HT1080 (cell line): ENCODE data around the gene ARHGDIA. TPM values are rescaled to one million over a fixed set of nuclear protein-coding genes. Genes with fewer than 3 reads are reported as not detected.

ENCODE experiments used
- DNase-seq: peaks from one replicate; pipeline ENCODE4 v3.0.0-alpha.2; 2015; ENCODE audit warnings: low read depth
- total RNA-seq: library from RNA; depleted of rRNA; stranded (reverse); fragments of >200 nt; shearing (Covaris generic); gene quantifications from 2 replicates; pipeline ENCODE4 v1.2.3, GENCODE V29; 2014; rRNA removed

Gene ARHGDIA
- total RNA-seq, 1 experiment from 2014 or later: 315 TPM

GRCh38 chr17:81828656-81829055, 42.5 kb downstream of the ARHGDIA start:
- no peak for DNase-seq

DNA sequence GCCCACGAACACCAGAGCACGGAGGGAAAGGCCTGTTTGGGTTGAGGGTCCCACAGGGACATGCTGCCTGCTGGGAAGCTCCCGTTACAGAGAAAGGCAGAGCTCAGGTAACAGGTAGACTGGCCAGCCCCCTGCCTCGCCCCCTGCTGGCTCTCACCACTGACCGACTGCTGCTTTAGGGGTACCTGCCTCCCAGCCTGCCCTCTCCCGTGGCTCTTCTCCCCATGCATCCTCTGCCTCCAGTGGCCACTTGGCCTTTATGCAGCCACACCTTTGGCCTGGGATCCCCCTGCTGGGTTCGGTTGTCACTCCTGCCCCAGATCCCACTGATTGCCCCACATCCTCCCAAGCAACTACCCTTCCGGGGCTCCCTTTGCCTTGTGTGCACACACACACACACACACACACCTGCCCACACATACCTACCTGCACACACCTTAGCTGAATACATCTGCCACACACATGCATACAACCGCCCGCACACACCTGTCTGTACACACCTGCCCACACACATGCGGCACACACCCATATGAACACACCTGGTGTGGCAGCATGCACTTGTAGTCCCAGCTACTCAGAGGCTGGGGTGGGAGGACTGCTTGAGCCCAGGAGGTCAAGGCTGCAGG, 45.2 kb downstream of the ARHGDIA start:
- DNase-seq: no peak

GRCh38 chr17:81824595-81824994, 46.5 kb downstream of the ARHGDIA start:
- DNase-seq: no peak

DNA sequence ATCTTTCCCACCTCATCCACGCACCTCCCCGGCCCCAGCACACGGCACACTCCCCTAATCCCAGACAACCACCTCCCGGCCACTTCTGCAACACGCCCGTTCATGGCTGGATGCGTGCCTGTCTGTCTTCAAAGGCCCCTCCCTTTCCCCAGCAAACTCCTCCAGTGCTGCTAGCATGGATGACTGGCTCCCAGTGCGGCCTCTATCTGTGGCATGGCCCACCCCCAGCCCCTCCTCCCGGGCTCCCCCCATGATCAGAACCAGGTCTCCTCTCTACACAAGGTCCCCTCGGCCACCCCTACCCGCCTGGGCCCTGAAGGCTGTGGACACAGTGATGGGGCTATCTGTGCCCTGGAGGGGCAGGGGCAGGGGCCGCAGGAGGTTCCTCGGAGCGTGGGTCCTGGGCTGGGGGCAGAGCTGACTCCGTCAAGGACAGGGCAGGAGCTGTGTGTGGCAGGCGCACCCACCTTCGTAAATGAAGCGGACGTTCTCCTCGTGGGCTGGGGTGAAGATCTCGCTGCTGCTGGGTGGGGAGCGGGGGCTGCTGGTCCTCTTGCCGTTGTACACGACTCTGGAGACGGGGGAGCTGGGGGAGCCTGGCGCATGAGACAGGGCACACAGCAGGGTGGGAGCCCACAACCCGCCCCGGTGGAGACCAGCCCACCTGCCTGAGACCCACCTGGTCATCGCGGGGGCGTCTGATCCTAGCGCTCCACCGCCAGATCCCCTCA, 47.2 kb downstream of the ARHGDIA start:
- DNase-seq: no peak

DNA sequence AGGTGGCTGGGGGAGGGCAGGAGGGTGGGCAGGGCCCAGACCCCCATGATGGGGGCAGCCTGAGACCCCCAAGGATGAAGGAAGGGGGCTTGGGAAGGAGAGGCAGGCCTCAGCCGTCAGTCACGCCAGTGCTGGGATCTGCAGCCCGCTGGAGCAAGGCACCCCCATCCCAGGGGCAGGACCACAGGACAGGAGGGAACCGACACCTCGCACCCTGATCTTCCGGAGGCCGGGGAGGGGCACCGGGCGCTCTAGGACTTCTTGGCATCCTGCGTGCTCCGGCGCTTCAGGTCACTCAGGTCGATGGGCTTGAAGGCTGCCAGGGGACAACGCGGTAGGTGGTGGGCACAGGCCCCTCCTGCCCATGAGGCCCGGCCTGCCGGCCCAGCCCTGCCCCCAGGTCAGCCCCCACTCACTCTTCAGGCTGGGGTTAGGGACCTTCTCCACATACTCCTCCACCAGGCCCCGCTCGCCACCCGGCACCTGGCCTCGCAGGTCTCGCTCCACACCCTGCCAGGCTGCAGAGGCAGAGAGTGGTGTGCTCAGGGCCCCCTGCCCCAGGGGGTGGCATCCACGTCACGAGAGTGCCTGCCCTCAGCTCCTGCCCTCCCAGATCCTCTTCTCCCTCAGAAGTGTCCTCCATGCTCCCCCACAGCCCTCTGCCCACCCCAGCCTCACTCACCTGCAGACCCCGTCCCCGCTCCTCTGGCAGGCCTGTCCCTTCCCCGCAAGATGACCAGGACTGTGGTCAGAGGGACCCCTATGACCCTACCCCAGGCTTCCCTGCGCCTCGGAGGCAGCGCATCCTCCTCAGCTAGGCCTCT, 47.9 kb downstream of the ARHGDIA start:
- DNase-seq: no peak

GRCh38 chr17:81822312-81822637, 48.9 kb downstream of the ARHGDIA start:
- no peak for DNase-seq

DNA sequence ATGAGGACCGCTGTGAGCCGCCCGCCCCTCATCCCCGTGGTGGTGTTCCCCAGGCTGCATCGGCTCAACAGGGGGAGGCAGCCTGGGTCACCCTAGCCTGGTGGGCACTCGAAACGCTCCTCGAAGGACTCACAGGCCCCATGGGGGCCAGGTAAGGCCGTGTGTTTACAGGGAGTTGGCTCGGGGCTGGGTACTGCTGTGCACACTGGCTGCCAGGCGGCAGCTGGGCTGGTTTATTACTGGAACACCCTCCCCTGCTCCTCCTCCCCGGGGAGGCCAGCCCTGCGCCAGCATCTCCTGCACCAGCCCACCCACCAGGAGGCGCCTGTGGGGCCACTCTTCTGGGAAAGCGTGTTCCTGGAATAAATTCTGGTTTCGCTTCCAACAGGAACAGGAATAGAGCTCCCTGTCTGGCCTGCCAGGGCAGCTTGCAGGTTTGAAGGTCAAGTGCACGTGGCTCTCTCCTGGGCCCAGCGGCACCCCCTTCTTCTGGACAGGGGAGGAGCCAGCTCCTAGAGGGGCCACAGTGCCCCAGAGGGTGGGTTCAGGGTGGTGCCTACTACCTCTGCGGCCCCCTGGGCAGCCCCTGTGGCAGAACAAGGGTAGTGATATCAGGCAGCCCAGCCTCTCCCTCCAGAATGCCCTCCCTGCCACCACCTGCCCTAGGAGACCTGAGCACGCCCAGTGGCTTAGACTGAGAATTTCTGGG, 49.4 kb downstream of the ARHGDIA start:
- DNase-seq: peak; percentile 56

DNA sequence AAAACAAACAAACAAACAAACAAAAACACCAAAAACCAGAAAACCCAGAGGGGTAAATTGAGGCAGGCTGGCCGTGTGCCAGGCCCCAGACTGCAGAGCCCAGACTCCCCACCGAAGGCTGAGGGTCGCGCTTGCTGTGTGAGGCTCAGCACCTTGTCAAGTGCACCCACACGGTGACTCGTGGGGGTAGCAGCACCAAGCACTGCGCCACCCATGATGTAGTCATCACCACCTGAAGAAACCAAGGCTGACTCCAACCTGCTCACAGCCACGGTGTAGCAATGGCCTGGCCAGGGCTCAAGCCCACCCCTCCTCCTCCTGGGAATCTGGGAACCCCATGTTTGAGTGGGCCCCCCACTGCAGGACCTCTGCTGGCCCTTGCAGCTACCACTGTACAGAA, 50.0 kb downstream of the ARHGDIA start:
- no peak for DNase-seq

DNA sequence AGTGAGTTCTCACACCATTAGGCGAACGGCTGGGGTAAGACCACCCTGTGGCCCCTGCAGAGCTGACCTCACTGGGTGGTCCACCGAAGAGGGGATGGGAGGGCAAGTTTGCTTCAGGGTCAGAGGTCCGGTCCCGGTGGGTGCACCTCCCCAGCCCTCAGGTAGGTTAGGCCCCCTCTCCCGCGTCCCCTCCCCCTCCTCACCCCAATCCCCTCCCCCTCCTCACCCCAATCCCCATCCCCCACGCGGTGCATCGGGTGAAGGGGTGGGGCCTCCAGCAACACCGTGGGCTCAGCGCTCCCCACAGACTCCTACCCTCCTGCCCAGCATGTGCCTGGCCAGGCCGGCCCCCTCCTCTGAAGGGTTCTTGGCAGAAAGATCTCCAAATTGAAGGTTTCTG, 51.4 kb downstream of the ARHGDIA start:
- DNase-seq: no peak

DNA sequence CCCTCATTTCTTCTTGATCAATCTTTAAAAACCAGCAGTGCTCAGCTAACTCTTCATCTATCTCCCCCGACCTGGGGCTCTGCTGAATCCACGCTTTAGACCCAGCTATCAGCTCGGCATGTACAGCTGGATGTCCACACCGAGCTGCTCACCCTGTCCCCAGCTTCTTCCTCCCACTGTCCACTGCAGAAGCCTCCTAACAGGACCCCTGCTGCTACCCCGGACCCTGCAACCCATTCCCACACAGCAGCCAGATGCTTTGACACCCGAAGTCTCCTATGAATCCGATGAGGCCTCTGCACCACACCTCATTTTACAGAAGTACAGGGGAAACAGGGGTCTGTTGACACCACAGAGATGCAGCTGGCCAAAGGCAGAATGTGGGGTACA, 53.4 kb downstream of the ARHGDIA start:
- DNase-seq: no peak

Other genes with a start within 250 kb of the ARHGDIA start
- gene NPLOC4, start 234.2 kb downstream of the ARHGDIA start, total RNA-seq: 65.3 and 83.9 TPM in 2 replicates
- gene TSPAN10, start 234.1 kb downstream of the ARHGDIA start, total RNA-seq: 1.4 and 2.2 TPM in 2 replicates
- gene PDE6G, start 214.8 kb downstream of the ARHGDIA start, total RNA-seq: 0.10 and 0.35 TPM in 2 replicates
- 63.5 and 66.8 TPM in 2 replicates for gene OXLD1, start 204.7 kb downstream of the ARHGDIA start, total RNA-seq
- gene CCDC137, start 204.6 kb downstream of the ARHGDIA start, total RNA-seq: 47.3 and 60.3 TPM in 2 replicates
- gene ARL16, start 187.5 kb downstream of the ARHGDIA start, total RNA-seq: 47.9 and 59.7 TPM in 2 replicates
- 165 and 172 TPM in 2 replicates for gene HGS, start 187.3 kb downstream of the ARHGDIA start, total RNA-seq
- gene MRPL12, start 168.0 kb downstream of the ARHGDIA start, total RNA-seq: 51.9 and 57.7 TPM in 2 replicates
- gene SLC25A10, start 159.1 kb downstream of the ARHGDIA start, total RNA-seq: 96.9 and 106 TPM in 2 replicates
- gene GCGR, start 67.2 kb downstream of the ARHGDIA start, total RNA-seq: not detected in 2 replicates
- 81.9 and 87.0 TPM in 2 replicates for gene MCRIP1, start 38.0 kb downstream of the ARHGDIA start, total RNA-seq
- 0.47 TPM in 1 of 2 replicates, not detected in the other for gene PPP1R27, start 36.3 kb downstream of the ARHGDIA start, total RNA-seq
- gene P4HB, start 10.8 kb downstream of the ARHGDIA start, total RNA-seq: 784 and 825 TPM in 2 replicates
- gene ALYREF, start 20.2 kb upstream of the ARHGDIA start, total RNA-seq: 311 and 338 TPM in 2 replicates
- gene ANAPC11, start 20.4 kb upstream of the ARHGDIA start, total RNA-seq: 100 and 133 TPM in 2 replicates
- 0.13 and 0.34 TPM in 2 replicates for gene NPB, start 30.9 kb upstream of the ARHGDIA start, total RNA-seq
- gene PCYT2, start 40.1 kb upstream of the ARHGDIA start, total RNA-seq: 27.6 and 34.8 TPM in 2 replicates
- gene SIRT7, start 46.8 kb upstream of the ARHGDIA start, total RNA-seq: 19.4 and 20.2 TPM in 2 replicates
- gene MAFG, start 56.4 kb upstream of the ARHGDIA start, total RNA-seq: 19.2 and 21.1 TPM in 2 replicates
- gene PYCR1, start 66.0 kb upstream of the ARHGDIA start, total RNA-seq: 58.8 and 67.1 TPM in 2 replicates
- gene MYADML2, start 75.9 kb upstream of the ARHGDIA start, total RNA-seq: not detected in 2 replicates
- gene NOTUM, start 89.8 kb upstream of the ARHGDIA start, total RNA-seq: not detected in 2 replicates
- gene ASPSCR1, start 106.3 kb upstream of the ARHGDIA start, total RNA-seq: 41.2 and 49.3 TPM in 2 replicates
- 97.0 and 172 TPM in 2 replicates for gene CENPX, start 151.5 kb upstream of the ARHGDIA start, total RNA-seq
- 16.1 and 17.2 TPM in 2 replicates for gene LRRC45, start 152.0 kb upstream of the ARHGDIA start, total RNA-seq
- gene RAC3, start 160.3 kb upstream of the ARHGDIA start, total RNA-seq: 41.7 and 46.9 TPM in 2 replicates
- 75.1 and 83.5 TPM in 2 replicates for gene DCXR, start 166.4 kb upstream of the ARHGDIA start, total RNA-seq
- gene RFNG, start 180.5 kb upstream of the ARHGDIA start, total RNA-seq: 21.9 and 31.5 TPM in 2 replicates
- gene GPS1, start 180.6 kb upstream of the ARHGDIA start, total RNA-seq: 240 and 272 TPM in 2 replicates
- 114 and 122 TPM in 2 replicates for gene DUS1L, start 194.5 kb upstream of the ARHGDIA start, total RNA-seq
- gene FASN, start 226.9 kb upstream of the ARHGDIA start, total RNA-seq: 140 and 151 TPM in 2 replicates